ENCODE measurements around the gene PSPH. TPM values are rescaled to one million over a fixed set of nuclear protein-coding genes. Genes with fewer than 3 reads are reported as not detected.

Gene PSPH
- total RNA-seq, 1 experiment from 2014 or later, result 62.3 TPM

GRCh38 chr7:55962014-55962413, 89.2 kb downstream of the PSPH start:
- in situ Hi-C loops (cut with HindIII; ENCODE audit: low pct_unique_long_range_greater_than_20kb, low sequenced_read_pairs) (no loop called here), intact Hi-C loops (cut with micrococcal nuclease; ENCODE audit: unreplicated experiment) (loop anchor here (5.0 kb wide), 1 partner anchor 320 kb away; no protein-coding TSS in a partner anchor)
- POLR2A ChIA-PET, result no interaction called here
- H3K27ac ChIP-seq (ENCODE audit: low read length), result no peak overlapping the region
- no peaks in the 10 kb centered on the region for H3K9me3 ChIP-seq (ENCODE audit: control insufficient read depth, insufficient read depth, low read depth, low read length)
- peaks cover 10% of the 10 kb centered on the region for H3K4me1 ChIP-seq (ENCODE audit: control insufficient read depth, insufficient read depth, low read length)
- no peak for TF ChIP-seq POLR2AphosphoS5 (IDR thresholded peaks at IDR 0.05; ENCODE audit: low read depth, low read length)
- TF ChIP-seq TCF7L2 (IDR thresholded peaks at IDR 0.05; ENCODE audit: low read depth, low read length), result no peak
- TF ChIP-seq REST (IDR thresholded peaks at IDR 0.05; ENCODE audit: insufficient read depth in 1 of 2, low read depth in 2 of 2, low read length in 1 of 2), result no peak
- TF ChIP-seq CTCF (IDR thresholded peaks at IDR 0.05), result no peak
- TF ChIP-seq SIN3A (IDR thresholded peaks at IDR 0.05; ENCODE audit: borderline replicate concordance, insufficient read depth, low read depth, low read length), result no peak
- CTCF ChIA-PET, result no interaction called here
- BruUV-seq (replicated peaks), result no TSS peak
- no peak overlapping the region for H3K4me3 ChIP-seq (ENCODE audit: low read depth in 2 of 2, low read length in 2 of 2)
- no peaks in the 10 kb centered on the region for H3K27me3 ChIP-seq (ENCODE audit: control insufficient read depth, insufficient read depth, low read length)
- DNase-seq (ENCODE audit: low read depth, low spot score) (no peak), ATAC-seq (no peak)
- H3K36me3 ChIP-seq (ENCODE audit: control insufficient read depth, insufficient read depth, low read length), result no peaks in the 10 kb centered on the region

Other genes starting within 250 kb of the PSPH start
- gene SEPTIN14, start 188.7 kb downstream of the PSPH start, total RNA-seq (2021; ENCODE audit: unreplicated experiment), result not detected
- gene ZNF713, start 164.0 kb downstream of the PSPH start, total RNA-seq (2021; ENCODE audit: unreplicated experiment), result 5.0 TPM
- 28.9 TPM for gene MRPS17, start 99.6 kb downstream of the PSPH start, total RNA-seq (2021; ENCODE audit: unreplicated experiment)
- 93.2 TPM for gene NIPSNAP2, start 86.9 kb downstream of the PSPH start, total RNA-seq (2021; ENCODE audit: unreplicated experiment)
- 324 TPM for gene CCT6A, start 321 bp upstream of the PSPH start, total RNA-seq (2021; ENCODE audit: unreplicated experiment)
- gene SUMF2, start 12.8 kb upstream of the PSPH start, total RNA-seq (2021; ENCODE audit: unreplicated experiment), result 156 TPM
- gene PHKG1, start 41.5 kb upstream of the PSPH start, total RNA-seq (2021; ENCODE audit: unreplicated experiment), result 0.67 TPM
- gene CHCHD2, start 55.0 kb upstream of the PSPH start, total RNA-seq (2021; ENCODE audit: unreplicated experiment), result 666 TPM
- not detected for gene NUPR2, start 65.0 kb upstream of the PSPH start, total RNA-seq (2021; ENCODE audit: unreplicated experiment)